CD4-positive, alpha-beta T cell treated with Interleukin-4 for 4 hours (primary cell): ENCODE results near the gene MZF1.
"Not testable (repeated sequence)": the region's sequence is repeated elsewhere in the genome, so short reads cannot be mapped to it uniquely, and the experiment has no call there.

Source experiments
- DNase-seq: peaks from one replicate; pipeline ENCODE4 v3.0.0-alpha.2; 2020

MZF1 gene

DNA sequence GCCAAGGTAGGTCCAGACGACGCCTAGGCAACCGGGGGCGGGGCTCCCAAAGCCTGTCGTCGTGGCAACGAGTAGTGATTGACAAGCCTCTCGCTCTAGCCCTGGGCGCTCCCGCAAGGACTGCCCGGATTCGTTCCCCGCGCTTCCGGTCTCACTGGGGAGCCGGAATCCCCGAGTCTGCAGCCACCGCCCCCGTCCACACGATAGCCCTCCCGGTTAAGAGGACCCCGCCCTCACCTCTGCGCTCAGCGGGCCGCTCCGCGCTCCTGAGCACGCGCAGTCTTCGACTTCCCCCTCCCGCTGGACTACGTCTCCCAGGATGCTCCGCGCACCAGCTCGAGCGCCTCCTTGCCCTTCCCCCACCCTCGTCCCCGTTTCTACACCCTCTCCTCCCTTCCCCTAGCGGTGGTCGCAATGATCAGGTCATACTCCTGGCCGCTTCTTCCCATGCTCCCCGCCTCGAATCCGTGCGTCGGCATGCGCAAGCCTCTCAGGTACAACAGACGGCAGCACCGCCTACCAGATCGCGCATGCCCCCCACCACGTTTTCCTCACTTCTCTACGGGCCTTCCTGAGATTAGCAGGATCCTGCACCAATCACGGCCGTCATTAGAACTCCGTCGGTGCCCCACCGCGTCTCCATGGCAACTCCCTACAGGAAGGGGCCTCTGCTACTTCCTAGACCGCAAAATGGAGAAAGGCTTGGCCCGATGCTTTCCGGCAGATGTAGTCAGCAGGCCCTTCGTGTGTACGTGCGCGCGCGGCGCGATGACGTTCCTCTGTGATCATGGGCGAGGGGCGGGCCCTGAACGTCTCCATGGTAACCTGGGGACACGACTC lies at the start of gene MZF1:
Gene MZF1, minus strand, starts transcription at position 518 of the 840 bp plus-strand sequence. CDS start 1,946 bp downstream, outside the sequence.
- peak; percentile 100 for DNase-seq

- not testable (repeated sequence) for DNase-seq
These were observed 34.1 kb upstream of the MZF1 start for GRCh38 chr19:58607213-58607612.

GRCh38 chr19:58606251-58606896 lies 33.2 kb upstream of the MZF1 start:
- not testable (repeated sequence) for DNase-seq

DNA sequence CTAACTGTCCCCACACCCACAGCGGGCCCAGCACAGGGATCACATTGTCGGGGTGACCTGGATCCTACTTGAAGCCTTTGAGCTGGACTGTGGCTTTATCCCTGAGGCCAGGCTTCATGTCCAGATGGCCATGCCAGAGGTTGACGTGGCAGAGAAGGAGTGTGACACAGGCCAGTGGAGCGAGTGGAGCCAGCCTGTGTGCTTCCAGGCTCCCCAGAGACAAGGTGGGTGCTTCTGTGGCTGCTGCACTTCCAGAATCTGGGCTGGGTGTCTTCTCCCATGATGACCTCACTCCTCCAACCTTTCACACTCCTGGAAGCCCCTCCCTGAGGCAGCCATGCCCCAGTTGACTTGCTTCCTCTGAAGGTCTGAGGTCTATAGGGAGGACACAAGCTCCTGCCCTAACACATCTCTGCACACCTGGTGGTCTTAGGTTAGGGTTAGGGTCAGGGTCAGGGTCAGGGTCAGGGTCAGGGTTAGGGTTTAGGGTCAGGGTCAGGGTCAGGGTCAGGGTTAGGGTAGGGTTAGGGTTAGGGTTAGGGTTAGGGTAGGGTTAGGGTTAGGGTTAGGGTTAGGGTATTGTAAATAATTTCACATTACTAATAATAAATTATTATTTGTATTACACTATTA lies 13.1 kb upstream of the MZF1 start:
- DNase-seq, result no peak

DNA sequence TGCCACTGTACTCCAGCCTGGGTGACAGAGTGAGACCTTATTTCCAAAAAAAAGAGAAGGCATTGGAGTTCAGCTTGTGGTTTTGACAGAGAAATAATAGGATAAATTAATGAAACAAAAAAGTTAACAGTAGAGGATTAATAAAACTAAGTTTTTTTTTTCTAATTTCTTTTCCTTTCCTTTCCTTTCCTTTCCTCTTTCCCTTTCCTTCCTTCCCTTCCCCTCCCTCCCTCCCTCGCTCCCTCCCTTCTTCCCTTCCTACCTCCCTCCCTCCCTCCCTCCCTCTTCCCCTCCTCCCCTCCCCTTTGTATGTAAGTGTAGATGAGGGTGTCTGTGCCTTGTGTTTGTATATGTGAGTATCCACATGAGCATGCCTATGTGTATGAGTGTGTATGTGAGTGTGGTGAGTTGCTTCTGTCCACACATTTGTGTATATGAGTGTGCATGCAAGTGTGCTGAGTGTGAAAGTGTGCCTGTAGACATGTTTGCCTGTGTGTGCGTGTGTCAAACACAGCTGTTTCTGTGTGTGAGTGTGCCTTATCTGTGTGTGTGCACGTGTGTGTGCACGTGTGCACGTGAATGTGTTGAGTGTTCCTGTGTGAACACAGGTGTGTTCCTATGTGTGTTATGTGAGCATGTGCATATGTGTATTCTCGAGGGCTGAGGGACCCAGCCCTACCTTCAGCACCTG lies 12.5 kb upstream of the MZF1 start:
- DNase-seq, result no peak

DNA sequence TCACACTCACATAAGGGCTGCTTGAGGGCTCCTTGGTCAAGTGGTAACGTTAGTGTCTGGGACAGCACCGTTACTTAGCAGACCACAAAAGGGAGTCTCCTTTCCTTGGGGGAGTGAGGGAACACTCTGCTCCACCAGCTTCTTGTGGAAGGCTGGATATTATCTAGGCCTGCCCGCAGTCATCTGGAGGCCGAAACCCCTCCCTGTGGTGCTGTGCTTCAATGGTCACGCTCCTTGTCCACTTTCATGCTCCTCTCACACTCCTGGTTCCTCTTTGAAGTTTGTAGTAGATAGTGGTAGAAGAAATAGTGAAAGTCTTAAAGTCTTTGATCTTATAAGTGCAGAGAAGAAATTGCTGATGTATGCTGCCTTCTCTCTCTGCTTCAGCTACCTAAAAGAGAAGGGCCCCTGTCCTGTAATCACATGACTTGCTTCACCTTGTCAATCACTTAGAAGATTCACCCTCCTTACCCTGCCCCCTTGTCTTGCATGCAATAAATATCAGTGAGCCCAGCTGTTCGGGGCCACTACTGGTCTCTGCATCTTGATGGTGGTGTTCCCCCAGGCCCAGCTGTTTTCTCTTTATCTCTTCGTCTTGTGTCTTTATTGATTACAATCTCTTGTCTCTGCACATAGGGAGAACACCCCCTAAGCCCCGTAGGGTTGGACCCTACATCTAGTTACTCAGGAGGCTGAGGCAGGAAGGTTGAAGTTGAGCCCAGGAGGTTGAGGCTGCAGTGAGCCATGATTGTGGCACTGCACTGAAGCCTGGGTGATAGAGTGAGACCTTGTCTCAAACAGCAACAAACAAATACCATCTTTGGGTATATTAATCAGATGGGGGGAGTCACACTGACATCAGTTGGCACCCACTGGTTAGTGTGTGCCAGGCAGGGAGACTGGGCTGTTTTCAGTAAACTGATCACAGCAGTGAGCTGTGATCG lies 11.6 kb upstream of the MZF1 start:
- DNase-seq, result no peak

DNA sequence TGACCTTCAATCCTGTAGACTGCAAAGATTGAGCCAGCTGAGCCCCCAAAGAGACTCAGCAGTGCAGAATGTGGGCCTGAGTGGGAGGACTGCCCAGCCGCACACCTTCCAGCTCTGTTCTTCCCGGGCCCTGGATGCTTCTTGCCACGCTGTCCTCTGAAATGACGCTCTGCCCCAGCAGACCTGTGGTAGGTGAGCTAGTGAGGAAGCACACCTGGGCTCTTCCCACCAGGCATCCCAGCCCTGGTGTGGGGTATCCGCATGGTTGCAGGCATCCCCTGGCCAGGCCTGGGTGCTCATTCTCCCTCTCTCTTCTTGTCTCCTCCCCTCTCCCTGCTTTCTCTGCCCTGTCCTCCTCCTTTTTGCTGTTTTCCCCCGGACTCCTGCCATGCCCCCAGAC lies 9.8 kb upstream of the MZF1 start:
- DNase-seq, result no peak

GRCh38 chr19:58581227-58582141 lies 8.3 kb upstream of the MZF1 start:
- DNase-seq, result peak; percentile 87

GRCh38 chr19:58579473-58580142 lies 6.5 kb upstream of the MZF1 start:
- no peak for DNase-seq

DNA sequence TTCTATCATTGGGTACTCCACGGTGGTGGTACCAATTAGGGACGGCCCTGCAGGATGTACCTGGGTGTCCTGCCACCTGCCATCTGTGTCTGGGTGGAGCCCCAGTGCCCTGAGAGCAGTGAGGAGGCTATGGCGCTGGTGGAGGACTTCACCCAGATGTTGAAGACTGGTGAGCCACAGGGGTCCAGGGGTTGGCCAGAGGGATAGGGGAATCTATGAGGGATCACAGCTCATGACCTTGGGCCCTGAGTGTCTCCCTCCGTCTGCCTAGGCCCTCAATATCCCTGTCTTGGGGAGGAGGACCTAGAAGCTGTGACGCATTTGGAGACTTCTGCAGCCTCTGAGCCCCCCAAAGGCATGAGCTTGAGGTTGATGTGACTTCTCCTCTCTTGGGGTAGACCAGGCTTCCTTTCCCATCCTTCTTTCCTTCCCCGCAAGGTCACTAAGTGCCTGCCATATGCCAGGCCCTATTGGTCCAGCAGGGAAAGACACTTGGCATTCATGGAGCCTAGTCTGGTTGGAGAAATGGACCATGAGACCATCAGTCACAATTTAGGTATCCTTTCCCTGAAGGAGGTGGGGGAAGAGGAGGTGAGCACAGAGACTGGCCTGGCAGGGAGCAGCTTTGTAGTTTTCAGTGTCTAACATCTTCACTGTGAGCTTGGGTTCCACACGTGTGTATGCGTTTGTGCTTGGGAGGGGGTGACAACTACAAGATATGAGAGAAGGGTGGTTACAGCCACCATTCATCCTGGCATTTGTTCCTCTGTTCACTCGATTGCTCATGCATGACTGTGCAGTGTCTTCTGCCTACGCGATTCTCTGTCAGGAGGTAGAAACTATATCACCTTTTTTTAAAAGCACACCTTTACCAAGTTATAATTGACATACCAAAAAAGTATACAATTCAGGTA lies 5.1 kb upstream of the MZF1 start:
- no peak for DNase-seq

- not testable (repeated sequence) for DNase-seq
These were observed 4.4 kb upstream of the MZF1 start for GRCh38 chr19:58577581-58577980.

- DNase-seq, result peak; percentile 76
These were observed 2.3 kb upstream of the MZF1 start for GRCh38 chr19:58575183-58576041.

- DNase-seq, result no peak
These were observed 576 bp upstream of the MZF1 start for GRCh38 chr19:58573658-58574164.

GRCh38 chr19:58572026-58572817 lies 913 bp downstream of the MZF1 start:
- no peak for DNase-seq

DNA sequence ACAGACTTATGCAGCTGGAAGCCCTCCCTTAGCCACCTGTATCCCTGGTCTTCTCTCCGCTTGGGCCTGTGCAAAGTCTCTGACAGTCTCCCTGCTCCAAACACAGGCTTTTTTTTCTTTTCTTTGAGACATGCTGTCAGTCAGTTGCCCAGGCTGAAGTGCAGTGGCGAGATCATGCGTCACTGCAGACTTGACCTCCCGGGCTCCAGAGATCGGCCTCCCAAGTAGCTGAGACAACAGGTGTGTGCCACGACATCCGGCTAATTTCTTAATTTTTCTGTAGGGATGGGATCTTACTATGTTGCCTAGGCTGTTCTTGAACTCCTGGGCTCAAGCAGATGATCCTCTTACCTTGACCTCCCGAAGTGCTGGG lies 1.6 kb downstream of the MZF1 start:
- DNase-seq, result no peak

GRCh38 chr19:58570770-58571574 lies 2.2 kb downstream of the MZF1 start:
- DNase-seq, result no peak
